HepG2 (cell line): ENCODE data around the gene CCT3. TPM values are rescaled to one million over a fixed set of nuclear protein-coding genes. Genes with fewer than 3 reads are reported as not detected.

ENCODE experiments used
- CBFB ChIP-seq: sonication (generic); formaldehyde crosslinking; IDR thresholded peaks from 2 replicates; pipeline ENCODE4 v1.4.0; 2020; ENCODE audit warnings: missing genetic modification reagents
- HNRNPUL1 ChIP-seq: fragments of 200-400 bp; formaldehyde crosslinking; IDR thresholded peaks from 2 replicates; pipeline ENCODE4 v1.6.1; 2017; ENCODE audit warnings: low read depth, mild to moderate bottlenecking, low read length, moderate library complexity
- KDM5A ChIP-seq: fragments of 200-600 bp; sonication (generic); IDR thresholded peaks from 2 replicates; pipeline ENCODE4 v1.7.0; 2018; ENCODE audit warnings: antibody characterized with exemption, mild to moderate bottlenecking, low read length, borderline replicate concordance
- MLLT10 ChIP-seq: sonication (generic); formaldehyde crosslinking; IDR thresholded peaks from 2 replicates; pipeline ENCODE4 v1.4.0; 2020; ENCODE audit warnings: missing genetic modification reagents
- MTF1 ChIP-seq: sonication (generic); formaldehyde crosslinking; IDR thresholded peaks from 2 replicates; pipeline ENCODE4 v1.5.0; 2020; ENCODE audit warnings: missing genetic modification reagents
- NRL ChIP-seq: sonication (generic); formaldehyde crosslinking; IDR thresholded peaks from 2 replicates; pipeline ENCODE4 v1.5.0; 2020; ENCODE audit warnings: missing genetic modification reagents, mild to moderate bottlenecking, moderate library complexity, borderline replicate concordance
- RARA ChIP-seq: IDR thresholded peaks from 2 replicates; pipeline ENCODE4 v1.6.1; 2016; ENCODE audit warnings: missing genetic modification reagents, missing compliant biosample characterization
- SP4 ChIP-seq: sonication (generic); formaldehyde crosslinking; IDR thresholded peaks from 2 replicates; pipeline ENCODE4 v1.8.1; 2023; ENCODE audit warnings: mild to moderate bottlenecking, missing genetic modification reagents
- SRSF9 ChIP-seq: fragments of 200-400 bp; formaldehyde crosslinking; IDR thresholded peaks from 2 replicates; pipeline ENCODE4 v1.6.1; 2018; ENCODE audit warnings: borderline replicate concordance, mild to moderate bottlenecking, low read depth, low read length; ENCODE audit not compliant: insufficient read depth, poor library complexity, severe bottlenecking
- YY1 ChIP-seq: IDR thresholded peaks from 2 replicates; pipeline ENCODE4 v1.6.1; 2011; ENCODE audit warnings: low read length, low read depth, moderate library complexity, mild to moderate bottlenecking; ENCODE audit not compliant: insufficient read depth, insufficient replicate concordance
- ZBTB1 ChIP-seq: sonication (generic); formaldehyde crosslinking; IDR thresholded peaks from 2 replicates; pipeline ENCODE4 v1.4.0; 2020; ENCODE audit warnings: missing genetic modification reagents, borderline replicate concordance
- ZEB1 ChIP-seq: IDR thresholded peaks from 2 replicates; pipeline ENCODE4 v1.6.1; 2012; ENCODE audit warnings: mild to moderate bottlenecking, low read depth, inconsistent platforms; ENCODE audit not compliant: insufficient replicate concordance
- ZNF350 ChIP-seq: sonication (generic); formaldehyde crosslinking; IDR thresholded peaks from 2 replicates; pipeline ENCODE4 v1.4.0; 2020; ENCODE audit warnings: mild to moderate bottlenecking, low read depth, missing genetic modification reagents, borderline replicate concordance
- ZNF713 ChIP-seq: sonication (generic); formaldehyde crosslinking; IDR thresholded peaks from 2 replicates; pipeline ENCODE4 v1.4.0; 2020; ENCODE audit warnings: mild to moderate bottlenecking, missing genetic modification reagents
- ZZZ3 ChIP-seq: sonication (generic); formaldehyde crosslinking; IDR thresholded peaks from 2 replicates; pipeline ENCODE4 v1.4.0; 2020; ENCODE audit warnings: missing genetic modification reagents, mild to moderate bottlenecking, borderline replicate concordance
- polyA plus RNA-seq, 8 experiments: library from polyadenylated mRNA; depleted of rRNA in 3 of 8; stranded (reverse) in 7 of 8; unstranded in 1 of 8; fragments of >200 nt; fragmentation: Illumina TruSeq in 4 of 8; extraction: Trizol in 4 of 8; gene quantifications; 2 replicates each; pipeline versions ENCODE4 v1.2.1 to v1.2.3, GENCODE V29; 2011 to 2016; ENCODE audit warnings: low read depth in 4 of 8, missing spikeins in 1 of 8, mixed read lengths in 1 of 8; ENCODE audit not compliant: insufficient read depth in 1 of 8
- total RNA-seq, 5 experiments: library from RNA; depleted of rRNA; stranded (reverse); fragments of >200 nt; fragmentation: Illumina TruSeq; extraction: Trizol; gene quantifications; 2 replicates each; pipeline ENCODE4 v1.2.3, GENCODE V29; 2016; ENCODE audit warnings: low read depth in 1 of 5
- TF ChIP-seq, protein P1 (sequence below): sonication (generic); formaldehyde crosslinking; IDR thresholded peaks from 2 replicates; pipeline ENCODE4 v1.4.0; 2020; ENCODE audit warnings: missing genetic modification reagents, borderline replicate concordance
- TF ChIP-seq, protein P2 (sequence below): IDR thresholded peaks from 2 replicates; pipeline ENCODE4 v1.4.0; 2020; ENCODE audit warnings: mild to moderate bottlenecking, missing genetic modification reagents
- TF ChIP-seq, protein P3 (sequence below): sonication (generic); formaldehyde crosslinking; IDR thresholded peaks from 2 replicates; pipeline ENCODE4 v1.4.0; 2020; ENCODE audit warnings: mild to moderate bottlenecking, low read depth, missing genetic modification reagents

CCT3 gene
- total and polyA plus RNA-seq, 2 of the 13 experiments (the other 11 are each of a cell fraction or from before 2014, with no cell fraction given), result 319 to 615 TPM

DNA sequence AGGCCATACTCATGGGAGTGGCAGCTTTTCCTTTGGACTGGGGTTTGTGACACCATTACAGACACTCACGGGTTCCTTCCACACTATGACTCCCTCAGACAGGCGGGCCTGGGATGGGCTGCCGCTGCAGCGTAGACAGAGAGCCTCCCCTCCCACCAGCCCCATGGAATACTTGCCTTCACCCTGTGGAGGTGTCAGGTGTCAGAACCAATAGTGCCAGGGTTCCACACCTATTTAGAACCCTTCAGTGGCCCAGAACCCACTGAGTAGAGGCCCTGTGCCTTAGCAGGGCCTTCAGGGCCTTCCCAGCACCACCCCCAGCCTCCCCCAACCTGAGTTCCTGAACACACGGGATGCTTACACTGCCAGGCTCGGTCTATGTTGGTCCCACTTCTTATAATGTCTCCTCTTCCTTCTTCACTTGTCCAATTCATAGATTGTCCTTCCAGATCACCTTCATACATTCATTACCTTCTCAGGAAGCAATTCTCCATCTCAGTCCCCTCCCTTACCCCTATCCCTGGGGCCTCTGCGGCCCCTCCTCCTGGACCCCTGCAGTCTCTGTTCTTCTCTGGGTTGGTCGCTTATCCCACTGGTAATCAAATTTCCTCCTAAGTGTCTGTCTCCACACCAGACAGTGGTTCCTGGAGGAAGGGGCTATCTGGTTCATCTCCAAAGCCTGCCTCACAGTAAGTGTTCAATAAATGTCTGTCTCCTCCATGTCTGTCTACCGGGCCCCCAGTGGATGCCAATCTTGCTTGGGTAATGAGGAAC is 29.5 kb upstream of the CCT3 start (continued):
- TF ChIP-seq, protein P1, sequence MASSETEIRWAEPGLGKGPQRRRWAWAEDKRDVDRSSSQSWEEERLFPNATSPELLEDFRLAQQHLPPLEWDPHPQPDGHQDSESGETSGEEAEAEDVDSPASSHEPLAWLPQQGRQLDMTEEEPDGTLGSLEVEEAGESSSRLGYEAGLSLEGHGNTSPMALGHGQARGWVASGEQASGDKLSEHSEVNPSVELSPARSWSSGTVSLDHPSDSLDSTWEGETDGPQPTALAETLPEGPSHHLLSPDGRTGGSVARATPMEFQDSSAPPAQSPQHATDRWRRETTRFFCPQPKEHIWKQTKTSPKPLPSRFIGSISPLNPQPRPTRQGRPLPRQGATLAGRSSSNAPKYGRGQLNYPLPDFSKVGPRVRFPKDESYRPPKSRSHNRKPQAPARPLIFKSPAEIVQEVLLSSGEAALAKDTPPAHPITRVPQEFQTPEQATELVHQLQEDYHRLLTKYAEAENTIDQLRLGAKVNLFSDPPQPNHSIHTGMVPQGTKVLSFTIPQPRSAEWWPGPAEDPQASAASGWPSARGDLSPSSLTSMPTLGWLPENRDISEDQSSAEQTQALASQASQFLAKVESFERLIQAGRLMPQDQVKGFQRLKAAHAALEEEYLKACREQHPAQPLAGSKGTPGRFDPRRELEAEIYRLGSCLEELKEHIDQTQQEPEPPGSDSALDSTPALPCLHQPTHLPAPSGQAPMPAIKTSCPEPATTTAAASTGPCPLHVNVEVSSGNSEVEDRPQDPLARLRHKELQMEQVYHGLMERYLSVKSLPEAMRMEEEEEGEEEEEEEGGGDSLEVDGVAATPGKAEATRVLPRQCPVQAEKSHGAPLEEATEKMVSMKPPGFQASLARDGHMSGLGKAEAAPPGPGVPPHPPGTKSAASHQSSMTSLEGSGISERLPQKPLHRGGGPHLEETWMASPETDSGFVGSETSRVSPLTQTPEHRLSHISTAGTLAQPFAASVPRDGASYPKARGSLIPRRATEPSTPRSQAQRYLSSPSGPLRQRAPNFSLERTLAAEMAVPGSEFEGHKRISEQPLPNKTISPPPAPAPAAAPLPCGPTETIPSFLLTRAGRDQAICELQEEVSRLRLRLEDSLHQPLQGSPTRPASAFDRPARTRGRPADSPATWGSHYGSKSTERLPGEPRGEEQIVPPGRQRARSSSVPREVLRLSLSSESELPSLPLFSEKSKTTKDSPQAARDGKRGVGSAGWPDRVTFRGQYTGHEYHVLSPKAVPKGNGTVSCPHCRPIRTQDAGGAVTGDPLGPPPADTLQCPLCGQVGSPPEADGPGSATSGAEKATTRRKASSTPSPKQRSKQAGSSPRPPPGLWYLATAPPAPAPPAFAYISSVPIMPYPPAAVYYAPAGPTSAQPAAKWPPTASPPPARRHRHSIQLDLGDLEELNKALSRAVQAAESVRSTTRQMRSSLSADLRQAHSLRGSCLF, result no peak
- TF ChIP-seq KDM5A (no peak), ZEB1 (no peak), CBFB (no peak), NRL (CRISPR knock-in tag) (0 out of 2 replicates have a peak, but pooled peaks have one; percentile 11), SP4 (CRISPR knock-in tag) (0 out of 2 replicates have a peak, but pooled peaks have one; percentile 27), SRSF9 (no peak), MTF1 (CRISPR knock-in tag) (no peak), ZZZ3 (no peak), RARA (CRISPR knock-in tag) (no peak), ZNF350 (CRISPR knock-in tag) (no peak), MLLT10 (no peak), YY1 (peak; percentile 13), ZBTB1 (no peak), ZNF713 (CRISPR knock-in tag) (no peak), HNRNPUL1 (no peak)
- TF ChIP-seq, protein P2, sequence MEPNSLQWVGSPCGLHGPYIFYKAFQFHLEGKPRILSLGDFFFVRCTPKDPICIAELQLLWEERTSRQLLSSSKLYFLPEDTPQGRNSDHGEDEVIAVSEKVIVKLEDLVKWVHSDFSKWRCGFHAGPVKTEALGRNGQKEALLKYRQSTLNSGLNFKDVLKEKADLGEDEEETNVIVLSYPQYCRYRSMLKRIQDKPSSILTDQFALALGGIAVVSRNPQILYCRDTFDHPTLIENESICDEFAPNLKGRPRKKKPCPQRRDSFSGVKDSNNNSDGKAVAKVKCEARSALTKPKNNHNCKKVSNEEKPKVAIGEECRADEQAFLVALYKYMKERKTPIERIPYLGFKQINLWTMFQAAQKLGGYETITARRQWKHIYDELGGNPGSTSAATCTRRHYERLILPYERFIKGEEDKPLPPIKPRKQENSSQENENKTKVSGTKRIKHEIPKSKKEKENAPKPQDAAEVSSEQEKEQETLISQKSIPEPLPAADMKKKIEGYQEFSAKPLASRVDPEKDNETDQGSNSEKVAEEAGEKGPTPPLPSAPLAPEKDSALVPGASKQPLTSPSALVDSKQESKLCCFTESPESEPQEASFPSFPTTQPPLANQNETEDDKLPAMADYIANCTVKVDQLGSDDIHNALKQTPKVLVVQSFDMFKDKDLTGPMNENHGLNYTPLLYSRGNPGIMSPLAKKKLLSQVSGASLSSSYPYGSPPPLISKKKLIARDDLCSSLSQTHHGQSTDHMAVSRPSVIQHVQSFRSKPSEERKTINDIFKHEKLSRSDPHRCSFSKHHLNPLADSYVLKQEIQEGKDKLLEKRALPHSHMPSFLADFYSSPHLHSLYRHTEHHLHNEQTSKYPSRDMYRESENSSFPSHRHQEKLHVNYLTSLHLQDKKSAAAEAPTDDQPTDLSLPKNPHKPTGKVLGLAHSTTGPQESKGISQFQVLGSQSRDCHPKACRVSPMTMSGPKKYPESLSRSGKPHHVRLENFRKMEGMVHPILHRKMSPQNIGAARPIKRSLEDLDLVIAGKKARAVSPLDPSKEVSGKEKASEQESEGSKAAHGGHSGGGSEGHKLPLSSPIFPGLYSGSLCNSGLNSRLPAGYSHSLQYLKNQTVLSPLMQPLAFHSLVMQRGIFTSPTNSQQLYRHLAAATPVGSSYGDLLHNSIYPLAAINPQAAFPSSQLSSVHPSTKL (CRISPR knock-in tag), result no peak; the same call in 1 of the 2 replicates
- TF ChIP-seq, protein P3, sequence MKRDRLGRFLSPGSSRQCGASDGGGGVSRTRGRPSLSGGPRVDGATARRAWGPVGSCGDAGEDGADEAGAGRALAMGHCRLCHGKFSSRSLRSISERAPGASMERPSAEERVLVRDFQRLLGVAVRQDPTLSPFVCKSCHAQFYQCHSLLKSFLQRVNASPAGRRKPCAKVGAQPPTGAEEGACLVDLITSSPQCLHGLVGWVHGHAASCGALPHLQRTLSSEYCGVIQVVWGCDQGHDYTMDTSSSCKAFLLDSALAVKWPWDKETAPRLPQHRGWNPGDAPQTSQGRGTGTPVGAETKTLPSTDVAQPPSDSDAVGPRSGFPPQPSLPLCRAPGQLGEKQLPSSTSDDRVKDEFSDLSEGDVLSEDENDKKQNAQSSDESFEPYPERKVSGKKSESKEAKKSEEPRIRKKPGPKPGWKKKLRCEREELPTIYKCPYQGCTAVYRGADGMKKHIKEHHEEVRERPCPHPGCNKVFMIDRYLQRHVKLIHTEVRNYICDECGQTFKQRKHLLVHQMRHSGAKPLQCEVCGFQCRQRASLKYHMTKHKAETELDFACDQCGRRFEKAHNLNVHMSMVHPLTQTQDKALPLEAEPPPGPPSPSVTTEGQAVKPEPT, result no peak
